ENCODE measurements around the gene MYO1D.

GRCh38 chr17:32591405-32591804 lies 285.5 kb downstream of the MYO1D start:
- TF ChIP-seq CTCF (IDR thresholded peaks at IDR 0.05; ENCODE audit: low read depth, low read length, missing input control), result no peak
- TF ChIP-seq MAX (IDR thresholded peaks at IDR 0.05), result no peak
- TF ChIP-seq SP1 (IDR thresholded peaks at IDR 0.05), result no peak
- no peak for TF ChIP-seq JUND (IDR thresholded peaks at IDR 0.05)
- no peak for TF ChIP-seq GABPA (IDR thresholded peaks at IDR 0.05 in 1 of 2, conservative IDR thresholded peaks at IDR 0.05 in 1 of 2)
- no peak for TF ChIP-seq TAF1 (conservative IDR thresholded peaks at IDR 0.05)
- TF ChIP-seq REST (IDR thresholded peaks at IDR 0.05), result no peak

Measured in liver (tissue), 3 donors.